T-helper 1 cell treated with Interleukin-12 subunit alpha and Interleukin-12 subunit beta and Interleukin-4 antibody, amounts not matched to agents 30 ng/mL and 1 ng/mL, for 36 hours (primary cell): ENCODE data around the gene KYAT1. TPM values are rescaled to one million over a fixed set of nuclear protein-coding genes. Genes with fewer than 3 reads are reported as not detected.
"Not testable (repeated sequence)": the region's sequence is repeated elsewhere in the genome, so short reads cannot be mapped to it uniquely, and the experiment has no call there.

Experiments
- intact Hi-C: fragments of 100-400 bp; cut with micrococcal nuclease; formaldehyde crosslinking; loops from one replicate; pipeline ENCODE4 v1.15.1; 2024
- total RNA-seq: library from RNA; stranded (reverse); gene quantifications from 2 replicates; pipeline ENCODE4 v1.2.3, GENCODE V29; 2022

Gene KYAT1
- total RNA-seq, 1 donor from 2014 or later, result 13.9 TPM

DNA sequence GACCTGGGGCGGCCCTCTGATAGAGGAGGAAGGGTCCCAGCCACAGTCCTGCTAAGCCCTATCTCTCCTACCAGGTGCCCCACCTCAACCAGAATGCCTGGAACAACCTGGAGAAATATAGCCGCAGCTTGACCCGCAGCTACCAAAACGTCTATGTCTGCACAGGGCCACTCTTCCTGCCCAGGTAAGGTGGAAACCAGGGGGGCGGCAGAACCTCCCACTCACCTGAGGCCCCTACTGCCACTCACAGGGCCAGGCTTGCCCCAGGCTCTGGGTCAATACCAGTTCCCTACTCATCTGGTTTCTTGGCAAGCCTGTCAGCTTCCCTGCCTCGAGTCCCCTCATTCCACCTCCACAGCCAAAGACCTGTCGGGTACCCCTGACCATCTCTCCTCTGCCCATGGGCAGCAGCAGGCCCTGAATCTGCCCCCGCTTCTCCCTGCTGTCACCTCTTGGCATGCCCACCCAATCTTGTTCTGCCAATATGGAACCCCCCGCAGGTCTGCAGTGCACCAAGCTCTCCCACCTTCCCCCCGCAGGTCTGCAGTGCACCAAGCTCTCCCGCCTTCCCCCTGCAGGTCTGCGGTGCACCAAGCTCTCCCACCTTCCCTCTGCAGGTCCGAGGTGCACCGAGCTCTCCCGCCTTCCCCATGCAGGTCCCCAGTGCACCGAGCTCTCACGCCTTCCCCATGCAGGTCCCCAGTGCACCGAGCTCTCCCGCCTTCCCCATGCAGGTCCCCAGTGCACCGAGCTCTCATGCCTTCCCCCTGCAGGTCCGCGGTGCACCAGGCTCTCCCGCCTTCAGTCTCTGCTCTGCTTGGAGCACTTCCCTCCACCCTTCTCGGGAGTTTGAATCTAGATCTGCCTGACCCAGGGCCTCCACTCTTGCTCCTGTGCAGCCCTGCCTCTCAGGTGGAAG lies 60.8 kb downstream of the KYAT1 start:
- intact Hi-C loops, result no loop called here

DNA sequence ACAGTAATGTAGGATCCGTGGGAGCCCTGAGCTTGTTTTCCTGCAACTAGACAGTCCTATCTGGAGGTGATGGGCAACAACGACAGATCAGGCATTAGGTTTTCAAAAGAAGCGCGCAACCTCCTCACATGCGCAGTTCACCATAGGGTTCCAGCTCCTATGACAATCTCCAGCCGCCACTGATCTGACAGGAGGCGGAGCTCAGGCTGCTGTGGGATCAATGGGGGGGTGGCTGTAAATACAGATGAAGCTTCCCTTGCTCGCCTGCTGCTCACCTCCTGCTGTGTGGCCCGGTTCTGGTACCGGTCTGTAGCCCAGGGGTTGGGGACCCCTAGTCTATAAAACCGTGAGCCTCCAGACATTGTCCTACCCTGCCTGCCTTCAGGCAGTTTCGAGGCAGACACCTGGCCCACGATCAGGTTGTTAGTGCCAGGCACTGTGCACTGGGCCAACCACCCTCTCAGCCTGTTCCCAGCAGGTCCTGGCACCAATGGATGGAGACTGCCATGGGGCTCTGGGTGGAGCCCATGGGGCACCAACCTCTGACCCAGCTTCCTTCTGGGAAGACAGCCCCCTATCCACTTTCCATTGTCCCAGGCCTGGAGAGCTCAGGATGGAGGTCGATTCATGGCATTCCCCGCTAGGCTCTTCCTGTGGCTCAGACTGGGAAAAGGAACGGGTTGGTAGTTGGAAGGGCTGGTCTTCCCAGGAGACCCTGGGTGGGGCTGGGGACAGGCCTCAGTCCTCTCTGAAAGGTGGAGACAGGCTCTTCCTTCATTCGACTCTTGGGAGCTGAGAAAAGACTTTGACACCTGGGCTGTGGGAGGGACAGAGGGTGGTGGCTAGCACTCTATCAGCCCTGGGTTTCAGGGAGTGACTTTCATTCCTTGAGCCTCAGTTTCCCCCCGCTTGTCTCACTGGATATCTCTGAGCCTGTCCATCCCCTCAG lies 61.8 kb downstream of the KYAT1 start:
- intact Hi-C loops, result loop anchor here (2.0 to 5.0 kb wide), 3 partner anchors 171 to 592 kb away; partner anchors contain the start of gene SPTAN1

GRCh38 chr9:128818839-128819715 lies 62.7 kb downstream of the KYAT1 start:
- intact Hi-C loops, result loop anchor here (1.0 to 5.0 kb wide), 15 partner anchors 10 to 593 kb away; partner anchors contain the start of genes DOLK, GLE1, LRRC8A and MIGA2

- intact Hi-C loops, result loop anchor here (1.0 to 5.0 kb wide), 15 partner anchors 11 to 594 kb away; partner anchors contain the start of genes DOLK, GLE1, LRRC8A and MIGA2
Measured at GRCh38 chr9:128818099-128818838, 63.5 kb downstream of the KYAT1 start, which contains the start of gene ENDOG. Gene ENDOG, plus strand, starts transcription at chr9:128818500. Its CDS starts 185 bp downstream, at chr9:128818685.

GRCh38 chr9:128810873-128811272 lies 70.9 kb downstream of the KYAT1 start:
- intact Hi-C loops, result no loop called here

DNA sequence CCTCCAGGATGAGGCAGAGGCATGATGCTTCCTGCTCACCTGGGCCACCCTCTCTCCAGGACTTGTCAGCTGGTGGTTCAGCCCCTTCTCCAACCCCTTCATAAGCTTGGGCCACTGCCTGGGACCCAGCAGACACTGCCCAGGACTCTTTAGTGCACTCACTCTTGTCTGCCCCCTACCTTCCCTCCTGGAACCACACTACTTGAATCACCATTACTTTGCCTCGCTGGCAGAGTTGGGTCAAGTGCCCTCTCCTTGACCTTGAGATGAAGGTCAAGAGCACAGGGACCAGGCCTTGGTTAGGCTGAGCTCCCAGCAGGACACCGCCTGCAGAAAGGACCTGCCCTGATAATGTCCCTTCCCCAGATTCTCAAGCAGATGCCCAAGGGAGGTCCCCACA lies 71.9 kb downstream of the KYAT1 start:
- intact Hi-C loops, result no loop called here

GRCh38 chr9:128809036-128809599 lies 72.6 kb downstream of the KYAT1 start:
- intact Hi-C loops, result no loop called here

GRCh38 chr9:128808543-128808942 lies 73.2 kb downstream of the KYAT1 start:
- intact Hi-C loops, result no loop called here

DNA sequence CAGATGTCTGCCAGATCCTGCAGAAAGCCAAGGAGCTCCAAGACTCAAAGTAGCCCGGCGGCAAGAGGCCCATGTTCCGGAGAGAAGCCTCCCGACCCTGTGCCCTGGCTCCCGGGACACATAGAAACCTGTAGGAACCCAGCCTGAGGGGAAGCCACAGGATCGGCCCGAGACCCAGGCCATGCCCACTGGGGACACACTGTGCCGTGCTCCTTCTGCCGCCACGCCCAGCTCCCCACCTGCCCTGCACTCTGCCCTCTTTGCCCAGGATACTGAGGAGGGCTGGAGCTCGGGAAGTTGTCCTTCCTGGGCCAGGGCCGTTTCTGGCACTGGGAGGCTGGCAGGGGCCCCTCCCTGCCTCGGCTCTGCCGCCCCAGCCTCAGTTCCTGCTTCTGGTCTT lies 73.9 kb downstream of the KYAT1 start:
- intact Hi-C loops, result no loop called here

DNA sequence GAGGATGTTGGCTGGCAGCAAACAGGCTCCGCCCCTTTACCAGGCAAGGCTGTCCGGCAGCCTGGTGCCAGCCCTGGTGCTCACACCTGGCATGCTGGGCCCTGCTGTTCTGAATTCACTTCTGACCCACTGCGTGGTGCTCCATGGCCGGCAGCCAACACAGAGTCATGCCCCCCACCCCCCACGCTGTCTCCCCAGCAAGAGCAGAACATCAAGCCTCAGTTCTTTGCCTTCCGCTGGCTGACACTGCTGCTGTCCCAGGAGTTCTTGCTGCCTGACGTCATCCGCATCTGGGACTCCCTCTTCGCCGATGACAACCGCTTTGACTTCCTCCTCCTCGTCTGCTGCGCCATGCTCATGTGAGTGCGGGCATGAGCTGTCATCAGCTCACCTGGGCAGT lies 76.1 kb downstream of the KYAT1 start:
- intact Hi-C loops, result no loop called here

- intact Hi-C loops, result no loop called here
Measured at GRCh38 chr9:128802482-128802881, 79.3 kb downstream of the KYAT1 start.

DNA sequence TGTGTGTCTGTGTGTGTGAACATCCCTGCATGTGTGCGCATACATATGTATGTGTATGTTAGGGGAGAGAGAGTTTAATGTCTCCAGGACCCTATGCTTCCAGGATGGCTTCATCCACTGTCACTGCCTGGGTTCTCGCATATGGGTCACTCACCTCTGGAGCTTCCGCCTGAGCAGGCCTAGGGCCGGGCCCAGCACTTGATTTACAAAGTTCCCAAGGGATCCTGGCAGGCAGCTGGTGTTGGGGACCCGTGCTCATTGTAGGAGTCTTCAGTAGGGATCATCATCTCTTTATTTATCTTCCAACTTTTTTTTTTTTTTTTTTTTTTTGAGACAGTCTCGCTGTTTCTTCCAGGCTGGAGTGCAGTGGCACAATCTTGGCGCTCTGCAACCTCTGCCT lies 81.7 kb downstream of the KYAT1 start:
- intact Hi-C loops, result no loop called here

DNA sequence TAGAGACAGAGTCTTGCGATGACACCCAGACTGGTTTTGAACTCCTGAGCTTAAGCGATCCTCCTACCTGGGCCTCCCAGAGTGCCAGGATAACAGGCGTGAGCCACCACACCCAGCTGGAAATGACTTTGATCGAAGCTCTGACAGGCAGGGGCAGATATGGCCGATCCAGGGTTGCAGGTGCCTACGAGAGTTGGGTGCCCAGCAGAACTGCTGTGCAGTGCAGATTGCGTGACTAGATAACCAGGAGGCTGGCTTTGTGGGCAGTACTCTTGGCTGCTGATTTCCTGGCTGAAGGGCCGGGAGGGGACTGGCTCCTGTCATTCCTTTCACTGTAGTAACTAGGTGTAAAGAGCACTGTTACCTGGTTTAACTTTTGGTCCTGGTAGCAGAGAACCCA lies 82.9 kb downstream of the KYAT1 start:
- intact Hi-C loops, result no loop called here

DNA sequence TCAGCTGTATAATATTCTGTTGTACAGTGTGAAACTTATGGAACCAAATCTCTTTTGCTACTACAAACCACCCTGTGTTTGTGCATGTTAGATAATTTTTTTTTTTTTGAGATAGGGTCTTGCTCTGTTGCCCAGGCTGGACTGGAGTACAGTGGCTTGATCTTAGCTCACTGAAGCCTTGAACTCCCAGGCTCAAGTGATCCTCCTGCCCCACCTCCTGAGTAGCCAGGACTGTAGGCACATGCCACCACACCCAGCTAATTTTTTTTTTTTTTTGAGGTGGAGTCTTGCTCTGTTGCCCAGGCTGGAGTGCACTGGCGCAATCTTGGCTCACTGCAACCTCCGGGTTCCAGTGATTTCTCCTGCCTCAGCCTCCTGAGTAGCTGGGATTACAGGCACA lies 86.8 kb downstream of the KYAT1 start:
- intact Hi-C loops, result not testable (repeated sequence)

DNA sequence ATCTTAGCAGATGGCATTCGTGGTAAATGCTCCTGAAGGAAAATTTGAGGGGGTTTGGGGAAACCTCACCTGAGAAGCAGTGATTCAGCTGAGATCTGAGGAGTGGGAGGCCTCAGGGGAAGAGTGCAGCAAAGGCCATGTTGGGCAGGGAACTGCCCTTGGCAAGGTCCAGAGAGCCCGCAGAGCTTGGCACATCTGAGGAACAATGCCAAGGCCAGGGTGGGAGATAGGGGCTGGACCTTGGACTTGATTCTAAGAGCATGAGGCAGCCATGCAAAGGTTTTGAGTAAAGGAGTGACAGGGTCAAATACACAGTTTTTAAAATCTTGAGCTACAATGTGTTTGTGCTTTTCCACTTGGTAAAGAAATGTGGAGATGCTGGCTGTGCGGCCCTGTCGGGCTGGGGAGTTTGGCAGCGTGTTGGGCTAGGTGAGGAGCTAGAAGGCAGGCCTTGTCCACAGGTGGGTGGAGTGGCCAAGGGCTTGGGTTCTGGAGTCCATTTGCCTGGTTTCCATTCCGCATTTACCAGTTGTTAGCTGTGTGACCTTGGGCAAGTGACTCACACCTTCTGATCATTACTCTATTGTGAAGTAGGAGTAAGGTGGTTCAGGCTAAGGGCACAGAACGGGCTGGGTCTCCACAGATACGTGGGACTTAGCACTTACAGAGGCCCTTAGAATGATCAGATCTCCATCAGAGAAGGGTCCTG lies 88.6 kb downstream of the KYAT1 start:
- intact Hi-C loops, result no loop called here

DNA sequence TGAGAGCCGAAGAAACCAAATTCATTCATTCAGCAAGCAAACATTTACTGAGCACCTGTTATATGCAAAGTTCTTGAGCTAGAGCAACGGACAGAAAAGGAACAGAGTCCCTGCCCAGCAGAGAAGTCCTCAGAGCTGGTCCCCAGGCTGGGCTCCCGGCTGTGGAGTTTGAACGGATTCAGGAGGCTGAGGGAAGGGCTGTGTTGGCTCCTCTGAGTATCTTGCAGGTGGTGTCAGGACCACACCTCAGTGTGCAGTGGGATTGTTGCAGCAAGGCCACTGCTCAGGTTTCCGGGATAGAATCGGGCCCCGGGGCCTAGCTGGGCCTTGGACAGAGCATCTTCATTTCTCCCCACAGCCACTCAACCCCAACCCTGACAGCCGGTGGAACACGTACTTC lies 89.6 kb downstream of the KYAT1 start:
- intact Hi-C loops, result no loop called here

DNA sequence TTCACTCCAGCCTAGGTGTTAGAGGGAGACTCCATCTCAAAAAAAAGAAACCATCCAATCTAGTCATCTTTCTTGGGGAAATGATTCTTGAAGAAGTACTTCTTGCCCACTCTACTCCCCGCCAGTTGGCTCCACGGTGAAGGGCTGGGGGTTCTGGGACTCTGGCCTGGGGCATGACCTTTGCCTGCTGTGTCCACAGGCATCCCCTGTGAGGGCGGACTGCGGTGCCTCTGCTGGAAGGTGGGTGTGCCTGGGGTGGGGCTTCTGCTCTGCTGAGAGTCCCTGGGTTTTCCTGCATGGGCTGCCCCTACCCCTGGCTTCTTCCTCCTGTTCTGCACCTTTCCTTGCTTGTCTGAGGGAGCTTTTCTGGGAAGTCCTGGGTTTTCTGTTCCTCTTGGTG lies 91.2 kb downstream of the KYAT1 start:
- intact Hi-C loops, result no loop called here

DNA sequence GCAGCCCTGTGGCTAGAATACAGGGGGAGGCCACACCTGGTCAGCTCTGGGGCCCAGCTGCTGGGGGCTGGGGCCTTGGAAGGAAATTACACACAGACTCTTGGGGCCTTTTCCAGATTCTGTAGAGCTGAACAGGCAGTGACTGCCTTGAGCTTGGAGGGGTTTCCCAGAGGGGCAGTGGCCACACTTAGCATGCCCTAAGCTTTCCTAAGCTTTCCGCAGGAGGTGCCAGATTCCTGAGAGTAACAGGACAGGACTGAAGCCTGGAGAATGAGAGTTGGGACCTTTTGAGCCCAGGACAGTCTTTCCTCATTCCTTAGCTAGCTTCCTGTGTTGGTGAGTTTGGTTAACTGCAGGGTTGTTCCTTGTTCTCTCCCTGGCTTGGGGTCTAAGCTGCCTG lies 93.3 kb downstream of the KYAT1 start:
- intact Hi-C loops, result loop anchor here (5.0 kb wide), 1 partner anchor 101 kb away; the partner anchor contains the start of gene SET

- intact Hi-C loops, result loop anchor here (1.0 to 5.0 kb wide), 10 partner anchors 16 to 447 kb away; partner anchors contain the start of genes DOLK, ENDOG, KYAT1 and MIGA2
Measured at GRCh38 chr9:128787659-128788058, 94.1 kb downstream of the KYAT1 start.
